GM23248 (cell line): ENCODE results near the gene PSMB10. TPM values are rescaled to one million over a fixed set of nuclear protein-coding genes. Genes with fewer than 3 reads are reported as not detected.

Source experiments
- DNase-seq: peaks from one replicate; pipeline ENCODE4 v3.0.0-alpha.2; 2015
- H2AFZ ChIP-seq: fragments of 200-600 bp; sonication (generic); 2 replicates; pipeline ENCODE4 v1.6.1; 2016; ENCODE audit warnings: antibody characterized with exemption
- H3F3A ChIP-seq: fragments of 200-600 bp; sonication (generic); 2 replicates; pipeline ENCODE4 v1.6.1; 2016; ENCODE audit warnings: mild to moderate bottlenecking, antibody characterized with exemption, mixed run types; ENCODE audit not compliant: insufficient read depth
- H3K27ac ChIP-seq: fragments of 200-600 bp; sonication (generic); 2 replicates; pipeline ENCODE4 v1.5.1; 2016; ENCODE audit warnings: mild to moderate bottlenecking
- H3K27me3 ChIP-seq: fragments of 200-600 bp; sonication (generic); replicated peaks from 2 replicates; pipeline ENCODE4 v1.6.1; 2016; ENCODE audit warnings: mild to moderate bottlenecking; ENCODE audit not compliant: insufficient read depth
- H3K36me3 ChIP-seq: fragments of 200-600 bp; sonication (generic); 2 replicates; pipeline ENCODE4 v1.6.1; 2016; ENCODE audit warnings: low read depth, mild to moderate bottlenecking
- H3K4me1 ChIP-seq: fragments of 200-600 bp; sonication (generic); 2 replicates; pipeline ENCODE4 v1.6.1; 2016; ENCODE audit warnings: mild to moderate bottlenecking; ENCODE audit not compliant: insufficient read depth
- H3K4me2 ChIP-seq: fragments of 200-600 bp; sonication (generic); one replicate; pipeline ENCODE4 v1.6.1; 2016; ENCODE audit warnings: mild to moderate bottlenecking; ENCODE audit not compliant: unreplicated experiment
- H3K4me3 ChIP-seq: fragments of 200-600 bp; sonication (generic); 2 replicates; pipeline ENCODE4 v1.5.1; 2016; ENCODE audit warnings: mild to moderate bottlenecking
- H3K79me2 ChIP-seq: fragments of 200-600 bp; sonication (generic); 2 replicates; pipeline ENCODE4 v1.6.1; 2016; ENCODE audit warnings: mild to moderate bottlenecking; ENCODE audit not compliant: insufficient read depth
- H3K9ac ChIP-seq: fragments of 200-600 bp; sonication (generic); 2 replicates; pipeline ENCODE4 v1.6.1; 2016; ENCODE audit warnings: mild to moderate bottlenecking
- H3K9me2 ChIP-seq: fragments of 200-600 bp; sonication (generic); 2 replicates; pipeline ENCODE4 v1.6.1; 2016; ENCODE audit warnings: mixed run types, mild to moderate bottlenecking, moderate library complexity; ENCODE audit not compliant: insufficient read depth
- H3K9me3 ChIP-seq: fragments of 200-600 bp; sonication (generic); one replicate; pipeline ENCODE4 v1.6.1; 2017; ENCODE audit warnings: low read depth
- H4K20me1 ChIP-seq: fragments of 200-600 bp; sonication (generic); 2 replicates; pipeline ENCODE4 v1.6.0; 2016; ENCODE audit not compliant: insufficient read depth
- EZH2 ChIP-seq: fragments of 200-600 bp; sonication (generic); IDR thresholded peaks from 2 replicates; pipeline ENCODE4 v1.6.1; 2018; ENCODE audit warnings: antibody characterized with exemption, mild to moderate bottlenecking; ENCODE audit not compliant: insufficient read depth, poor library complexity, severe bottlenecking
- EZH2phosphoT487 ChIP-seq: fragments of 200-600 bp; sonication (generic); IDR thresholded peaks from 2 replicates; pipeline ENCODE4 v1.6.1; 2018; ENCODE audit warnings: antibody characterized with exemption, moderate library complexity, mild to moderate bottlenecking, low read depth; ENCODE audit not compliant: insufficient read depth
- WGBS, 2 experiments: methylation state at CpG; one replicate each; pipeline ENCODE4 v1.1.6; 2015 to 2017; ENCODE audit warnings: low lambda C conversion rate in 2 of 2, low coverage in 1 of 2; ENCODE audit errors: missing lambda C conversion rate in 2 of 2; 5-methylcytosine and 5-hydroxymethylcytosine counted together
- in situ Hi-C: fragments of 300-500 bp; cut with MboI; formaldehyde crosslinking; loops from 2 replicates; pipeline ENCODE4 v1.15.0; 2020
- polyA plus RNA-seq: library from polyadenylated mRNA; unstranded; fragments of >200 nt; fragmentation: Nextera tagmentation; extraction: Ambion mirVana; gene quantifications from 2 replicates; pipeline ENCODE4 v1.2.1, GENCODE V29; 2016
- total RNA-seq: library from RNA; depleted of rRNA; stranded (reverse); fragments of >200 nt; shearing (Covaris generic); gene quantifications from 2 replicates; pipeline ENCODE4 v1.2.3, GENCODE V29; 2014

The PSMB10 gene
- total and polyA plus RNA-seq, 2 experiments from 2014 or later: 18.9 to 55.1 TPM

- Histone ChIP-seq H3K27ac (no peak overlapping the region), H3K9ac (no peak overlapping the region), H3K9me2 (no peaks in the 10 kb centered on the region), H3F3A (no peaks in the 10 kb centered on the region), H3K4me2 (no peak overlapping the region), H2AFZ (no peak overlapping the region), H3K36me3 (no peaks in the 10 kb centered on the region), H3K4me1 (no peaks in the 10 kb centered on the region), H3K27me3 (no peaks in the 10 kb centered on the region), H3K79me2 (peaks cover 23% of the 10 kb centered on the region), H3K9me3 (no peaks in the 10 kb centered on the region), H4K20me1 (no peaks in the 10 kb centered on the region), H3K4me3 (no peak overlapping the region)
- TF ChIP-seq EZH2 (no peak), EZH2phosphoT487 (no peak)
- WGBS, 2 experiments: 65 to 70% methylated on average over 13 of the region's 13 CpGs
- in situ Hi-C loops: loop anchor here (10.0 kb wide), 1 partner anchor 111 kb away; no protein-coding TSS in a partner anchor
- DNase-seq: no peak
Measured at GRCh38 chr16:67926181-67926750, 10.4 kb downstream of the PSMB10 start.

DNA sequence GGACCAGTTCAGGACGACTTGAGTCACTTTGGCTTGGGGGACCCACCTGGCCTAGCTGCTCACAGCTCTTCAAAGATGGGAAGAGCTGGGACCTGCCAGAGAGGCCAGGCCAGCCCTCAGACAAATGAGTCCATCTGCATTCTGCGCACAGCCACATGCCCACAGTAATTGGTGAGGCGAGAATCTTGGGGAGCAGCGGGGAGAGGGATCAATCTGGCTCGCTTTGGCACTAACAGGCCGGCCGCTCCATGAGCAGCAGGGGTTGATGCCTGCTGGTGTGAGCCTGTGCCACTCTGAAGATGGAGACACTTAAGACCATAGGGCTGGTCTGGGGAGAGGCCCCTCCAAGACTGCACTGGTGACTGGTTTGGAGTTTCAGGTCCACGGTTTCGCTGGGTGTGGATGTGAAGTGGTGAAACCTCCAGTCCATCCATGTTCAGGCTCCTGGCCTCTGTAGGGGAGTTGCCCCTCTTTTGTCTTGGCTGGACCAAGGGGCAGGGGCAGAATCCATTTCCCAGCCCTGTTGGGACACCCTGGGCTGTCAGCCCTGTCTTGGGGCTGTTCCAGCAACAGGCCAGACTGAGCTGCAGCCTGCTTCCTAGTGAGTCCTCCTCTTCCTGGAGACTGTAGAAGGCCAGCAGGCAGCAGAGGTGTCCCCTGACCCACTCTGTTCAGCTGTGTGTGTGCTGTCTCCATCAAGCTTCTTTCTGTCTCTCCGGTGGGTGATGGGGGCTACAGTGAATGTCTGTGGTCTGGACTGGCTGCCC lies 12.3 kb downstream of the PSMB10 start:
- Histone ChIP-seq H3F3A (no peaks in the 10 kb centered on the region), H2AFZ (no peak overlapping the region), H3K79me2 (peaks cover 42% of the 10 kb centered on the region), H3K9ac (no peak overlapping the region), H3K4me1 (no peaks in the 10 kb centered on the region), H3K27me3 (no peaks in the 10 kb centered on the region), H3K36me3 (no peaks in the 10 kb centered on the region), H3K4me3 (no peak overlapping the region), H3K27ac (no peak overlapping the region), H4K20me1 (peaks cover 5% of the 10 kb centered on the region; the same call in 1 of the 2 replicates), H3K9me3 (no peaks in the 10 kb centered on the region), H3K4me2 (no peak overlapping the region), H3K9me2 (no peaks in the 10 kb centered on the region)
- in situ Hi-C loops: loop anchor here (10.0 kb wide), 1 partner anchor 110 kb away; no protein-coding TSS in a partner anchor
- TF ChIP-seq EZH2phosphoT487 (no peak), EZH2 (no peak)
- no peak for DNase-seq
- 92 to 97% methylated on average over 10 of the region's 10 CpGs for WGBS, 2 experiments

GRCh38 chr16:67923414-67924116 lies 13.1 kb downstream of the PSMB10 start:
- Histone ChIP-seq H3K27ac (no peak overlapping the region), H3K4me1 (no peaks in the 10 kb centered on the region), H3K36me3 (no peaks in the 10 kb centered on the region), H3K79me2 (peaks cover 50% of the 10 kb centered on the region), H4K20me1 (peaks cover 11% of the 10 kb centered on the region; the same call in 1 of the 2 replicates), H3K4me2 (no peak overlapping the region), H3K27me3 (no peaks in the 10 kb centered on the region), H3F3A (no peaks in the 10 kb centered on the region), H3K4me3 (no peak overlapping the region), H3K9me3 (no peaks in the 10 kb centered on the region), H3K9me2 (no peaks in the 10 kb centered on the region), H2AFZ (no peak overlapping the region), H3K9ac (no peak overlapping the region)
- in situ Hi-C loops: loop anchor here (10.0 kb wide), 1 partner anchor 109 kb away; no protein-coding TSS in a partner anchor
- no peak for DNase-seq
- 92 to 94% methylated on average over 10 of the region's 10 CpGs for WGBS, 2 experiments
- TF ChIP-seq EZH2phosphoT487: no peak
- TF ChIP-seq EZH2: no peak

- in situ Hi-C loops: loop anchor here (10.0 kb wide), 1 partner anchor 108 kb away; no protein-coding TSS in a partner anchor
Measured at GRCh38 chr16:67922740-67923139, 13.9 kb downstream of the PSMB10 start.

More at GRCh38 chr16:67922740-67923139, 13.9 kb downstream of the PSMB10 start:
- TF ChIP-seq EZH2phosphoT487: no peak
- TF ChIP-seq EZH2: no peak
- Histone ChIP-seq H3K9me3 (no peaks in the 10 kb centered on the region), H3K4me1 (peaks cover 6% of the 10 kb centered on the region), H3K27ac (no peak overlapping the region), H3K9ac (no peak overlapping the region), H2AFZ (no peak overlapping the region), H3K79me2 (peaks cover 51% of the 10 kb centered on the region), H3K4me2 (no peak overlapping the region), H3K36me3 (no peaks in the 10 kb centered on the region), H3F3A (peaks cover 7% of the 10 kb centered on the region), H3K27me3 (no peaks in the 10 kb centered on the region), H3K9me2 (no peaks in the 10 kb centered on the region), H3K4me3 (no peak overlapping the region), H4K20me1 (peaks cover 16% of the 10 kb centered on the region; the same call in 1 of the 2 replicates)
- no peak for DNase-seq
- WGBS, 2 experiments: 64 to 73% methylated on average over 8 of the region's 8 CpGs
